GM12892 (cell line): ENCODE results near the gene OPRL1.

Experiments used
- POLR2A ChIP-seq: IDR thresholded peaks from 2 replicates; pipeline ENCODE4 v1.6.1; 2011; ENCODE audit warnings: low read depth, low read length, control low read depth
- POLR2AphosphoS5 ChIP-seq: IDR thresholded peaks from 2 replicates; pipeline ENCODE4 v1.6.1; 2011; ENCODE audit warnings: low read depth, low read length, control low read depth

DNA sequence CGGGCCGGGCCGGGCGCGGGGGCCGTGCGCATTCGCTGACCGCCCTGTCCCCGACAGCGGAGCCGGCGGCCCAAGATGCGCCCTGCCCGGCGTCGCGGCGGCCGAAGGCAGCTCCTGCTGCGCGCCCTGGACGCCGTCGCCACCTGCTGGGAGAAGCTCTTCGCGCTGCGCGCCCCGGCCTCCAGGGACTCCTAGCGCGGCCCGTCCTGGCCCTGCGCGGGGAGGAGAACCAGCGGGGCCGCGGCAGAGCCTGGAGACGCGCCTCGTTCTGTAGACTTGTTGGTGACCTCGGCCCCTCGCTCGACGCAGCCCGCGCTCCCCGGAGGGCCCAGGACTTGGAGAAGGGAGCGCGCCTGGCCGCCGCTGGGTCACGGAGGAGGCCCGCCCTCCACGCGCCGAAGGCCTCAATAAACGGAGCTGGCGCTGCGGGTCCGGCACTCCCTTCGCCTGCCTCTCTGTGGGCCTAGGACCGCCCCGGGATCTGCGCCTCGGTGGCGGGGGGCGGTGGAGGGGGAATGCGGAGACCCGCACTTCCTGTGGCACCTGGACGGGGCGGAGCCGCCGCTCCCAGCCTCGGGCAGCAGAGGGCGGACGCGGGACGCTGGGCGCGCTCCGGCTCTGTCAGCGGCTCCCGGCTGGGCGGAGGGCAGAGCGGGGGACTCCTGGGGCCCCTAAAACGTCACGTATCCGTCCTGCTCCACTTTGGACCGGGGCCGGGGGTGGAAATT is 41.2 kb upstream of the OPRL1 start:
- TF ChIP-seq POLR2A = no peak; the same call in 1 of the 2 replicates
- no peak for TF ChIP-seq POLR2AphosphoS5
